Nephron progenitor cell (in vitro differentiated cells): Measurements from ENCODE around the gene HOTAIR.
A peak's percentile ranks its signal among the peaks of the same experiment; 100 is the strongest.

Experiments used
- DNase-seq: peaks from one replicate; pipeline ENCODE4 v3.0.0; 2021
- H3K27ac Mint-ChIP-seq: 2 replicates; pipeline ENCODE4 v1.8.0; 2021; ENCODE audit warnings: mild to moderate bottlenecking, moderate library complexity, mixed read lengths
- H3K27me3 Mint-ChIP-seq: 2 replicates; pipeline ENCODE4 v1.8.0; 2021; ENCODE audit warnings: mild to moderate bottlenecking, low read depth, mixed read lengths; ENCODE audit not compliant: poor library complexity
- H3K36me3 Mint-ChIP-seq: 2 replicates; pipeline ENCODE4 v1.8.0; 2021; ENCODE audit warnings: low read depth, mixed read lengths
- H3K4me1 Mint-ChIP-seq: 2 replicates; pipeline ENCODE4 v1.8.0; 2021; ENCODE audit warnings: mixed read lengths
- H3K4me3 Mint-ChIP-seq: 2 replicates; pipeline ENCODE4 v1.8.0; 2021; ENCODE audit warnings: mild to moderate bottlenecking, moderate library complexity, mixed read lengths
- H3K9me3 Mint-ChIP-seq: 2 replicates; pipeline ENCODE4 v1.8.0; 2021; ENCODE audit warnings: mild to moderate bottlenecking, moderate library complexity, mixed read lengths
- TF ChIP-seq, protein P1 (sequence below): fragments of 200-600 bp; sonication (generic); IDR thresholded peaks from 2 replicates; pipeline ENCODE4 v1.5.0; 2021; ENCODE audit warnings: antibody characterized with exemption

HOTAIR gene

DNA sequence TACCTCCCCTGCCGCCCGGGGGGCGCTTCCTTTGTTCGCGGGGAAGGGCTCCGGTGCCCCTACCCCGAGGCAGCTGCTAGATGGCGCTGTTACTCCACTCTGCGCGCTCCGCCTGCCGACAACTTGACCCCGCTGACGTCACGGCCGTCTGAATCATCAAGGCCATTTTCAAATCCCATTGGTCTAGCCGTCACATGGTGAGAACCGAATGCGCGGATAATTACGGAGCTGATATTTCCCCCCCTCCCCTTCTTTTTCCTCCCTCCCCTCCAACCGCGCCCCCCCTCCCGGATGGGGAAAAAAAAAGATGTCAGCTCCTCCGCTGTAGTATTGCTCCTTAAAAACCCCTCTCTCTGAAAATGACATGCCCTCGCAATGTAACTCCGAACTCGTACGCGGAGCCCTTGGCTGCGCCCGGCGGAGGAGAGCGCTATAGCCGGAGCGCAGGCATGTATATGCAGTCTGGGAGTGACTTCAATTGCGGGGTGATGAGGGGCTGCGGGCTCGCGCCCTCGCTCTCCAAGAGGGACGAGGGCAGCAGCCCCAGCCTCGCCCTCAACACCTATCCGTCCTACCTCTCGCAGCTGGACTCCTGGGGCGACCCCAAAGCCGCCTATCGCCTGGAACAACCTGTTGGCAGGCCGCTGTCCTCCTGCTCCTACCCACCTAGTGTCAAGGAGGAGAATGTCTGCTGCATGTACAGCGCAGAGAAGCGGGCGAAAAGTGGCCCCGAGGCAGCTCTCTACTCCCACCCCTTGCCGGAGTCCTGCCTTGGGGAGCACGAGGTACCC is 10.3 kb upstream of the HOTAIR start, which contains the start of gene HOXC10:
TSS of gene HOXC10 (plus strand) at position 246 of the 791 bp plus-strand sequence. CDS start at position 360, 114 bp downstream.
- Mint-ChIP-seq H3K36me3 (peaks cover 38% of the 10 kb centered on the region), H3K9me3 (no peaks in the 10 kb centered on the region), H3K4me3 (peak within 1 kb of the TSS; percentile 98), H3K27me3 (peaks cover 49% of the 10 kb centered on the region), H3K27ac (peak within 1 kb of the TSS; percentile 96), H3K4me1 (peaks cover 78% of the 10 kb centered on the region)
- TF ChIP-seq, protein P1, sequence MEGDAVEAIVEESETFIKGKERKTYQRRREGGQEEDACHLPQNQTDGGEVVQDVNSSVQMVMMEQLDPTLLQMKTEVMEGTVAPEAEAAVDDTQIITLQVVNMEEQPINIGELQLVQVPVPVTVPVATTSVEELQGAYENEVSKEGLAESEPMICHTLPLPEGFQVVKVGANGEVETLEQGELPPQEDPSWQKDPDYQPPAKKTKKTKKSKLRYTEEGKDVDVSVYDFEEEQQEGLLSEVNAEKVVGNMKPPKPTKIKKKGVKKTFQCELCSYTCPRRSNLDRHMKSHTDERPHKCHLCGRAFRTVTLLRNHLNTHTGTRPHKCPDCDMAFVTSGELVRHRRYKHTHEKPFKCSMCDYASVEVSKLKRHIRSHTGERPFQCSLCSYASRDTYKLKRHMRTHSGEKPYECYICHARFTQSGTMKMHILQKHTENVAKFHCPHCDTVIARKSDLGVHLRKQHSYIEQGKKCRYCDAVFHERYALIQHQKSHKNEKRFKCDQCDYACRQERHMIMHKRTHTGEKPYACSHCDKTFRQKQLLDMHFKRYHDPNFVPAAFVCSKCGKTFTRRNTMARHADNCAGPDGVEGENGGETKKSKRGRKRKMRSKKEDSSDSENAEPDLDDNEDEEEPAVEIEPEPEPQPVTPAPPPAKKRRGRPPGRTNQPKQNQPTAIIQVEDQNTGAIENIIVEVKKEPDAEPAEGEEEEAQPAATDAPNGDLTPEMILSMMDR: peak; percentile 60
- DNase-seq: peak; percentile 98

DNA sequence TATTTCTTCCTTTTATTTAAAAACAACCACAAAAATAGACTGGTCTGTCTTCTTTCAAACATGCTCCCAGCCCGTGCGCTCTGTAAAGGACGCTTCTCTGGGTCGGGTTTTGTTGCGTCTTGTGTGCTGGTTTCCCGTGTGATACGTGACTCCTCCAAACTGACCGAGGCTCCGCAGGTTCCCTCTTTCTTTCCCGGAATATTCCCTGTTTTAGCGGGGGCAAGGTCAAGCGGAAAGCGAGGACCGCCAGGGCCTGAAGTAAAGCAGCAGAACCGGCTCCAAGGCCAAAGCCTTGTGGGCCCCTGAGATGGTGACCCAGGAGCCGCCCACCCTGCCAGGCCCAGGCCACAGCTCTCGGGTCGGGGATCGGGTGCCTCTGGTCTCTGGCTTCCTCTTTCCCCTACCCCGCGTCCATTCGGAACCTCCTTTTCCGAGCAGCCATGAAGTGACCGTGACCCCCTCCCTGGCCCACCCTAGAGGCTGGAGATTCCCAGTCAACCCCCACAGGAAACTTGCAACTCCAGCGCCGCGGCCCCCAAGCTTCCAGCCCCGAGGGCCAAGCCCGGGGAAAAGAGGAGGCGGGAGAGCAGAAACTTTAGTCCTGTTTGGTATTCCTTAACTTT is 9.3 kb upstream of the HOTAIR start:
- H3K4me3 Mint-ChIP-seq: peak overlapping the region; percentile 98
- no peak for DNase-seq
- peak overlapping the region; percentile 95 for H3K27ac Mint-ChIP-seq
- peaks cover 28% of the 10 kb centered on the region for H3K36me3 Mint-ChIP-seq
- H3K4me1 Mint-ChIP-seq: peaks cover 78% of the 10 kb centered on the region
- H3K9me3 Mint-ChIP-seq: no peaks in the 10 kb centered on the region
- TF ChIP-seq, protein P1: no peak
- H3K27me3 Mint-ChIP-seq: peaks cover 59% of the 10 kb centered on the region

DNA sequence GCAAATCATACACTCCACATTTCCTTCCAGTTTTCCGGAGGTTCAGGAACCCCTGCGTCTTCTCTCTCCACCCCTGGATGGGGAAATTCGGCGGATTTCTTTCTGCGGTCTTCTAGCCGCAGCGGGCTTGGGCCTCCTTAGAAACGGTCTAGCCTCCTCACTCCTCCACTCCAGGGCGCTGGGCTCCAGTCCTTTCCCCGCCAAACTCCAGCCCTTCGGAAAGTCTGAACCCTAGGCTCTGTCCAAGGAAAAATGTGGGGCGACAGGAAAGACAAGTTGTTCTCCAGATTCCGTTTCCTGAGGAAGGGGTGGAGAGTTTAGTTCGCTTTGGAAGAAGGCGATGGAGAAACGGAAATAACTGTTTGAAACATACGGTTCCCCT is 8.8 kb upstream of the HOTAIR start:
- Mint-ChIP-seq H3K4me1 (peaks cover 78% of the 10 kb centered on the region), H3K36me3 (peaks cover 24% of the 10 kb centered on the region), H3K27ac (peak overlapping the region; percentile 95), H3K4me3 (peak overlapping the region; percentile 98), H3K27me3 (peaks cover 64% of the 10 kb centered on the region), H3K9me3 (no peaks in the 10 kb centered on the region)
- no peak for DNase-seq
- TF ChIP-seq, protein P1: no peak

DNA sequence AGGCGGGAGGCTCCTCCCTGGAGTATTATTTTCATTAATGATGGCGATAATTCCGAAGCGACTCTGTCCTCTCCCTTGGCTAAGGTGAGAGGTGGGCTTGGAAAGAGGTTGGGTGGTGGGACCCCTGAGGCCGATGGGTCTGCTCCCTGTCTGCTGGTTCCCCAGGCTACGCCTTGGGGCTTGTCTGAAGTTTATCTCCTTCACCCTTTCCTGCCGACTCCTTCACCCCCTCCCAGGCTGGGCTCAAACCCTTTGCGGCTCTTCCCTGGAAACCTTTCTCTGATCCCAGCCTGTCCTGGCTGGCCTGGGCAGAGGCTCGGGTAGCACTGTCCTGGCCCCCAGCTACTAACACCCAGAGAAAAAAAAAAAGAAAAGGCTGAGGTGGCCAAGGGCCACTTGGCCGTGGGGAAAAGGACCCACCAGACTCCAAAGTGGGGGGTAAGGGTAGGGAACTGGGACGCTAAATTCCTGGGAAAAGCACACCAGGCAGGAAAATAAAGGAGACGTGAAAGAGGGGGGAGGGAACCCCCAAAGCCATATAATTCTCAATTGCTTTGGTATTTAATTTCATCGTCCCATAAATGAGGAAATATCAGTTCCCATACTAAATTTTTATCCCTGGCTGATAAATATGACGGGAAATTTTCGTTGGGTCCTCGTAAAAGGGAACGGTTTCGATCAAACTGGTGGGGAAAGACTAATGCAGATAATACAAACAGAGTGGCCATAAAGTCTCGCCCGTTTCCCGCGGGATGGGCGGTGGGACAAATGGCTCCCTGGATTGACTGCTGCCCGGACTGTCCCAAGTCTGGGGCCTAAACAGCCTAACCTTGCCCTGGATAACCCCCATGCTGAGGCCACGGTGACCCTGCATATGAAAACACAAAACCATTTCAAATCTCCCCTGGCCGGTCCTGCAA is 8.2 kb upstream of the HOTAIR start:
- Mint-ChIP-seq H3K27ac (peak overlapping the region; percentile 95), H3K27me3 (peaks cover 71% of the 10 kb centered on the region), H3K4me3 (peak overlapping the region; percentile 98), H3K9me3 (no peaks in the 10 kb centered on the region), H3K4me1 (peaks cover 78% of the 10 kb centered on the region), H3K36me3 (peaks cover 18% of the 10 kb centered on the region)
- TF ChIP-seq, protein P1: no peak
- DNase-seq: no peak

DNA sequence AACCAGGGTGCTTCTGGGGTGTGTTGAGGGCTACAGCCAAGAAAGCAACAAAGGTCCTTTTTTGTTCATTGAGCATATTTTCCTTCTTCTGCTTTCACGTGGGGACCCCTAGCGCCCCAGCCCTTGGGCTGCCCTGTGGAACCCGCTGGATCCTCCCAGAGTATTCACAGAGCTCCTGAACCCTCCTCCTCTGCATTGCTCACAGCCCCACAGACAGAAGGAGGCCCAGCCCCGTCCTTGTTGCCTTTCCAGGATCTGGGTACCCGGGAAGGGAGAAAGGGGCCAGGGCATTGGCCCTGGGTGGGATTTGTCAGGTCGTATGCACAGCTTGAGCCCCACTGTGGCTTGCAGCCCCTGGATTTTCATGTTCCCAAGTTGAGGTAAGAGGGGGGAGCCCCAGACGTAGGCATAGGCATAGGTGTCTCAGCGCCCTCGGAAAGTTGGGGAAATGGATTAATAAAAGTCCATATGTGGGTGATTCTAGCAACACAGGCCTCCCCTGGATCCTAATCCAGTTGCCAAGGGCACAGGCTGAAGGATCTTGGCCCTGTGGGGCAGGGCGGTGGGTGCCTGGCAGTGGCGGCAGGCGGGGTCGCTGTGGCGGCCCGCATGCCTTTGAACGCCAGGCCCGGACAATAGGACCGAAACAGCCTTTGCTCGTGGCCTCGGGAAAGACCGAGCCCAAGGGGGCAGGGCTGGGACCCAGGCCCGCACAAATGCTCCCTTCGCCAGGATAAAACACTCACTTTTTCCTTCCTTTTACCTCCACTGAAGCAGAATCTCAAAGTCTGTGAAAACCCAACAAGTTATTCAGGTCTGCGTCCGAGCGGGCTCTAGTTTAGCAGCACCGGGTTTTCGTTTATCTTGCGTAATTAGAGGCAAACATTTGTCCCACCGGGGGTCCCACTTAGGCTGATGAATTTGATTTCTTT is 7.1 kb upstream of the HOTAIR start:
- TF ChIP-seq, protein P1: no peak
- Mint-ChIP-seq H3K27ac (peak overlapping the region; percentile 81), H3K9me3 (no peaks in the 10 kb centered on the region), H3K4me3 (peak overlapping the region; percentile 98), H3K27me3 (peaks cover 74% of the 10 kb centered on the region), H3K4me1 (peaks cover 78% of the 10 kb centered on the region), H3K36me3 (peaks cover 8% of the 10 kb centered on the region)
- DNase-seq: no peak
